Ecto neural progenitor cell (in vitro differentiated cells): ENCODE measurements around the gene NTM.

ENCODE experiments used
- DNase-seq: peaks from one replicate; pipeline ENCODE4 v3.0.0-alpha.2; 2018; ENCODE audit warnings: low spot score

Gene NTM

GRCh38 chr11:131687291-131688047 lies 317.1 kb downstream of the NTM start:
- DNase-seq, result peak; percentile 50

GRCh38 chr11:131688048-131688693 lies 317.8 kb downstream of the NTM start:
- DNase-seq, result peak; percentile 89

GRCh38 chr11:131689049-131689925 lies 318.9 kb downstream of the NTM start:
- peak; percentile 46 for DNase-seq

GRCh38 chr11:131690362-131690761 lies 319.9 kb downstream of the NTM start:
- DNase-seq, result no peak

GRCh38 chr11:131690776-131691175 lies 320.4 kb downstream of the NTM start:
- peak; percentile 33 for DNase-seq

- DNase-seq, result peak; percentile 79
Observed at GRCh38 chr11:131691181-131692041, 321.0 kb downstream of the NTM start.

GRCh38 chr11:131692151-131692550 lies 321.7 kb downstream of the NTM start:
- no peak for DNase-seq

- DNase-seq, result peak; percentile 30
Observed at GRCh38 chr11:131692961-131693360, 322.5 kb downstream of the NTM start.

- peak; percentile 20 for DNase-seq
Observed at GRCh38 chr11:131693756-131694155, 323.3 kb downstream of the NTM start.

GRCh38 chr11:131694526-131695424 lies 324.4 kb downstream of the NTM start:
- peak; percentile 93 for DNase-seq

- no peak for DNase-seq
Observed at GRCh38 chr11:131695889-131696429, 325.5 kb downstream of the NTM start.

- no peak for DNase-seq
Observed at GRCh38 chr11:131696690-131697089, 326.3 kb downstream of the NTM start.

GRCh38 chr11:131703311-131703710 lies 332.9 kb downstream of the NTM start:
- DNase-seq, result no peak

- DNase-seq, result no peak
Observed at GRCh38 chr11:131704682-131705081, 334.3 kb downstream of the NTM start.

- no peak for DNase-seq
Observed at GRCh38 chr11:131710511-131710910, 340.1 kb downstream of the NTM start.

GRCh38 chr11:131712897-131713296 lies 342.5 kb downstream of the NTM start:
- DNase-seq, result no peak

GRCh38 chr11:131713529-131714134 lies 343.2 kb downstream of the NTM start:
- DNase-seq, result no peak

- DNase-seq, result no peak
Observed at GRCh38 chr11:131717616-131718015, 347.2 kb downstream of the NTM start.

- DNase-seq, result no peak
Observed at GRCh38 chr11:131723088-131723487, 352.7 kb downstream of the NTM start.

GRCh38 chr11:131724436-131724975 lies 354.1 kb downstream of the NTM start:
- no peak for DNase-seq
